Tongue (tissue), 2 donors: ENCODE measurements around the gene ETAA1. TPM values are rescaled to one million over a fixed set of nuclear protein-coding genes. Genes with fewer than 3 reads are reported as not detected.

Experiments used
- DNase-seq: peaks from one replicate; pipeline ENCODE4 v3.0.0-alpha.2; 2015
- total RNA-seq: library from RNA; depleted of rRNA; stranded (reverse); fragments of >200 nt; gene quantifications from one replicate; pipeline ENCODE4 v1.2.3, GENCODE V29; 2014

ETAA1 gene
- total RNA-seq, 1 donor from 2014 or later: 27.7 TPM

DNA sequence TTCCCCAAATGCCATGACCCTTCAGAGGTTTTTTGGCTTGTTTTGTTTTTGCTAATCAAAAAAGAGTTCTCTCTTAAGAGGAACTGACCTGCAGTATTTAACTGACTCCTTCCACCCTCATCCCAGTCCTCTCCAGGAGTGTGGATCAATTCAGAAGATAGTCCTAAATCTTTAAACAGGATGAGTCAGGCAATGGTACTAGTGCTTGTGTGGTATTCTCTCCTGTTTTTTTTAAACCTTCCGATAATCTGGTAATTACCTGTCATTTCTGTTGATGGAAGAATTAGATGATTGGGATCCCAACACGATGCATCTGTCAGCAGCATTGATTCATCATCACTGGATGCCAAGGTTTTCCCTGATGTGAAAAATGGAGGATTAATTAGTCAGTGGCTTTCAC is 41.2 kb downstream of the ETAA1 start:
- DNase-seq: no peak

DNA sequence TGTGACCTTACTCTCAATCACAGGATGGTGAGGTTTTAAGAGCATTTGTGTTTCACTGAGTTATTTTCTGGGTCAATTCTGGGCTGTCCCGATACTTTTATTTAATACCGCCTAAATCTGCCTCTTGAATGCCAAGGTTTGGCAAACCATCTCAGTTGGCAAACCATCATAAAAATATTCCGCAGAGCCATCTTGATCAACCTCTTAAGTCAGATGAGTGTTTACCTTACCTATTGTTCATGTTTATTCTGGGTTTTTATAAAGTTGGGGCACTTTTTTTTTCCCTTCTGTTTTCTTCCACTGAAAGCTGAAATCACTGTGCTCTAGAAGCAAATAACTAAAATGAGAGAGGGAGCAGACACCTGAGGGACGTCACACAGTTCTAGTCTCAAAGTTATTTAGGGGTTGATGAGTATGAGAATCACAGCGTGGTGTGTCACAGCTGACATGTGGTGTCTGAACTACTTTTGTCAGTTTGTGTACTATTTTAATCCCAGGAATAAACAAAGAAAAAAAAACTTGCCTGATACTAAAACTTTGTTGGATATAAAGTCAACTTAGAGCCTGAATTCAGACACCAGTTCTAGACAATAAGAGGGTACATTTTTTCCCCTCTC is 48.6 kb downstream of the ETAA1 start:
- DNase-seq: no peak

DNA sequence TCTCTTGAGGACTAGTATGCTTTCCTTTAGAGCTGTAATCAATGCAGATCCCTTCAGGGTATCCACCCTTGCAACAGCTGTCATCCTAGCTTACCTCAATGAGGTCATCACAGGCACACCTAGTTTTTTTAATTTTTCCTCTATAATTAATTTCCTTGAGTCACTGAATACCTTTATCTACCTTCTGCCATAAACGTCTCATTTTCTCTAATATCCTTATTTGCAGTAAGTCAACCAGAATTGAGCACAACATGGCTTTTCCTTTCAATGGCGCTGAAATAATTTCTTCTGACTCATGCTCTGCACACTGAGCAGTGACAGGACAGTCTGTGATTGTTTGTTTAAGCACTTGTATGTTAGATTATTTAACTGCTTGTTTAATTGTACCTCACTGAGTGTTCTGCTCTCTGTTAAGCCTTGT is 49.4 kb downstream of the ETAA1 start:
- DNase-seq: no peak

DNA sequence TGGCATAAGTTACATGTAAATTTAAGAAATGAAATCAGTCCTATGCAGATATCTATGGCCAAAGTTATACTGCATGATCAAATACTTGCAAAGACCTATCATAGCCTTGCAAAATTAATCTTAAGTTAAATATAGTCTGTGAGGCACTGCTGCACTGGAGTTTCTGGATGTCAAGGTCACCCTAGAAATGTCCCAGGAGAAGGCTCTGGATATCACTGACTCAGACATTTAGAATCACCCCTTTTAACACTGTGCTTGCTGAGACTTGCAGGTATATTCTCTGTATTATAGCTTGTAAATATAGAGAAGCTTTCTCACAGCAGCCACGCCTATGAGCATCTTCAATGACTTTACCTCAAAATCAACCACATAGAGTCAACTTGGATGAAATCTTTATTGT is 51.5 kb downstream of the ETAA1 start:
- no peak for DNase-seq

DNA sequence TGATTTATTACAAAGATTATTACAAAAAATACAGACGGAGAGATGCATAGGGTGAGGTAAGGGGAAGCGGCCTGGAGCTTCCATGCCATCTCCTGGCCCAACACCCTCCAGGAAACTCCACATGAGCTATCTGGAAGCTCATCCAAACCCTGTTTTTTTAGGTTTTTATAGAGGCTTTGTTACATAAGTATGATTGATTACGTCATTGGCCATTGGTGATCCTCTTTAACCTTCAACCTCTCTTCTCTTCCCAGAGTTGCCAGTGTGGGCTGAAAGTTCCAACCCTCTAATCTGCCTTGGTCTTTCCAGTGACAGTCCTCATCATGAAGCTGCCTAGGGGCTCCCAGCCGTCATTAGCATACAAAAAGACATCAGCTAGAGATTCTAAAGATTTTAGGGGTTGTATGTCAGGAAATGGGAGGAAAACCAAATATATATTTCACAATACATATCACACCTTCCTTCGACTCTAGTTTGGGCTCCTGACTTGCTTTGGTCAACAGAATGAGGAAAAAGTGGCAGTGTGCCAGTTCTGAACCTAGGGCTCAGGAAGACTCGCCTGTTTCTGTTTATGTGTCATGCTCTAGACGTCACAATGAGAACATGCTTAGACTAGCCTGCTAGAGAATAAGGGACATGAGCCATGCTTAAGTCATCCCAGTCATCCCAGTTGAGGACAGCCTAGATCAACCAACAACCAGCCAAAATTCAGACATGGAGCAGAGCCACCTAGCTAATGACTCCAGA is 54.1 kb downstream of the ETAA1 start:
- DNase-seq: no peak

DNA sequence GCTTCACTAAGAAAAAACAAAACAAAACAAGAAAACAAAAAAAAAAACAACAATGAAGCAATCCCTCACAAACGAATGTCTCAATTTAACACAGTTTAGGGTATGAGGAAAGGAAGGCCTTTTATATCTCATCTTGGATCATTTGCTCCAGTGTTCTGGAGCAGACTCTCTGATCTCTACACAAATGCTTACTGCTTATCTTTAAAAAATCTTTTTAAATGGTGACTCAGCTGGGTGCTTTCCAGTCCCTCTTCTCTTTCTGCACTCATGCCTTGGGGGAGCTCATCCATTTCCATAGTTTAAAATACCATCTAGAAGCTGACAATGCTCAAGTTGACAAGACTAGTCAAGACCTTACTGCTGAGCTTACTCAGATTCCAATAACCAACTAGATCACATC is 56.2 kb downstream of the ETAA1 start:
- no peak for DNase-seq

DNA sequence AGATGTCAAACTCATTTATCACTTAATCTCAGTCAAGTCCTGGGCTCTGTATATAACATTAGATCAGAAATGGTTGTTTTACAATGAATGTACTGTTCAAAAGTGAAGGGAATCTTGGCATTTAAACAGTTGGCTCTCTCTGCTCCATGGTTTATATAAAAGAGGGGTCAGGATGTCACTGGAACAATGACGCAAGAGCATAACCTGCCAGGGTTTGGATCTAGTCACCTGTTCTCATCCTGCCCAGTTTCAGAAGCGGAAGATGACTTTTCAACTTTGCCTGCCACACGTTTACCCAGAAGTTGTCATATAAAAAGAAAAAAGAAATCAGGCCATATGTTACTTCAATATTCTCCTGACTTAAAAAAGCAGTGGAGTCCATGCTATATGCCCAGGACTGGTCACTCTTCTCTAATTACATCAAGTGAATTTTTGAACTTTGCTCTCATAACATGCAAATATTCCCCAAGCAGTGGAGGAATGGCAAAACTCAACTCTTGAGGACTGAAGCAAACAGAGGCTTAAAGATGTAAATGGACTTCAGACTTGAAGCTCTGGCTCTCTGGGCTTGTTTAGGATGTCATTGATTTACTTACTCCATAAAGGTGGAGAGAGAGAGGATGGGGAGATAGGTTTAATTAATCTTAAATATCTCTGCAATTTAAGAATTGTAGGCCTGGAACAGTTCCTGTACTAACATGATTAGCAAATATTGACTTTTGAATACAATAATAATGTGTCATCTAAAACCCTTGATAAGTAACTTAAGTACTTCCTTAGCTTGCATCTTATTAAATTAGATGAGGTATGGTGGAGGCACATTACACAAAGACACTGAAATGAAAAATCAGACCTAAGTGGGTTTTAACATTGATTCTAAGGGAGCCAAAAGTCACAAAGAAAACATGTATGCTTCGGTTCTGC is 58.3 kb downstream of the ETAA1 start:
- DNase-seq: no peak

DNA sequence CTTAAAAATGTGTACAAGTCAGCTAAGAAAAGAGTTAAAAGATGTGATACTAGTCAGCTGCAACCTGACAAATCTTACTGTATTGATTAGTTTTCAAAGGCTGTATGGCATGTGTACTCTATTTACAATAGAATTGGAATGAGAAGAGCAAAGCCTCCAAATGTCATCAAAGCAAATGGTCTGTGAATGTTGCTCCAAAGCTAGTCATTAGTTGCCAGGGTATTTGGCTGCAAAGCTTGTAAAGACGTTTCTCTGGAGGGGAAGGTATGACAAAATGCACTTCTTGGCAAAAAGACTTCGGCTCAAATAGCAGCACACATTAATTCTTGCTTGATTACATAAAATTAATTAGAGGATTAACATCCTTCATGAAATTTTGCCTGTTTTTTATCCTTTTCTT is 59.3 kb downstream of the ETAA1 start:
- no peak for DNase-seq

DNA sequence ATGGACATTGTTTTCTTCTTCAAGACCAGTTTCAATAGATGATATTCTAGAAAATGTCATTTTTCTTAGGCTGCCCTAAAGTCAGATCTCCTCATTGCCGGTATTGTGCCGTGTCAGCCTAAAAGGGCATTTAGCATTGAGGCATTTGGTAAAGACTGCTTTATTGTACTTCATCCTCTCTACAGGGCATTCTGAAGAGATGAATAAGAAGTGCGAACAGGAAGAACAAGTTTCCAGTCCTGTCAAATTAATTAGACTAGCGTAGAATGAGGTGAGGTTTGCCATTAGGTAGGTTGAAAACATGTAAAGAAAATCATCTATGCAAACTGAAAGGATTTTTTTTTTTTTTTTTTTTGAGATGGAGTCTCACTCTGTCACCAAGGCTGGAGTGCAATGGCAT is 60.6 kb downstream of the ETAA1 start:
- no peak for DNase-seq

DNA sequence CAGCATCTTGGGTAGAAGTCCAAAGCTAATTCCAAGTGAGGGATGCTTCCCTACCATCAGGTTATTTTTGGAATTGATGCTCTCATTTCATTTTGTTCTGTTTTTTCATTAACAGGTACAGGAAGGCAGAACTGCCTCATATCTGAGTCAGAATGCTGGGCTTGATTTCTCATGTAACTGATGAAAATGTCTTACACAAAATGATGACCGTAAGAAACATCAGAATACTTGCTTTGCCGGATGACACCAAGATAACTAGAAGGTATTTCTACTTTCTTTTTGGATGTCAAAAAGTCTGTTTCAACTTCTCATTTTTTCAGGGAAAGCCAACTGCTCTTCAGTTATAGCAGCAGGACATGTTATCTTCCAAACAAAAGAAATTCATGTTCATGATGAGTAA is 62.6 kb downstream of the ETAA1 start:
- no peak for DNase-seq
